ENCODE results near the gene HECW1. TPM values are rescaled to one million over a fixed set of nuclear protein-coding genes. Genes with fewer than 3 reads are reported as not detected.

HECW1 gene
- polyA plus RNA-seq, 2 of the 4 experiments (the other 2 are of a cell fraction): 11.3 TPM

DNA sequence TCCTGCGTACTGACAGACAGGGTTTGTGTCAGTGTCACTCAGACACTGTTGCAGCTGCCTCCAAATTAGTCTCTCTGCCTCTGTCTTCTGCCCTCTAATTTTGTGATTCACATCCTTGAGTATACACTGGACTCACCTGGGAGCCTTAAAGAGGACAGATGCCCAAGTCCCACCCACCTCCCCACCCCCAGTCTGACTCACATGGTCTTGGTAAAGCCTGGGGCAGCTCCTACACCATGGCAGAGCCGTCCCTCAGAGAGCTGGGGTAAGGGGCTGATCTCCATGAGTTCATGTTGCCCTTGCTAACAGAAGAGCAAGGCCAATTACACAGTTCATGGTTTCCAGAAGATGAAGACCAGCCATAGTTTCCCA lies 272.8 kb downstream of the HECW1 start:
- ATAC-seq: no peak
- DNase-seq (ENCODE audit: low read depth in 1 of 2, low spot score in 1 of 2): no peak
- ChIA-PET POLR2A (no interaction called here), CTCF (interaction anchor here (1.5 kb wide), 1 partner anchor 10 kb away, joined by 5 read pairs; no protein-coding TSS in a partner anchor)
- no peak overlapping the region for H3K27ac ChIP-seq
- no peak for FAIRE-seq
- H3K4me1 ChIP-seq: no peaks in the 10 kb centered on the region
- no peaks in the 10 kb centered on the region; the same call in 2 of the 3 replicates for H3K9me3 ChIP-seq
- TF ChIP-seq RARB (CRISPR knock-in tag; IDR thresholded peaks at IDR 0.05): no peak
- no peak for TF ChIP-seq CHD2 (IDR thresholded peaks at IDR 0.05; ENCODE audit: low read length, partially characterized antibody)
- no peak for TF ChIP-seq TP53 (CRISPR knock-in tag; IDR thresholded peaks at IDR 0.05)
- TF ChIP-seq CEBPB (IDR thresholded peaks at IDR 0.05): no peak
- no peak for TF ChIP-seq MAFK (IDR thresholded peaks at IDR 0.05; ENCODE audit: partially characterized antibody)
- no peak for TF ChIP-seq RCOR1 (IDR thresholded peaks at IDR 0.05; ENCODE audit: low read depth, low read length)
- no peak for TF ChIP-seq CBX8 (IDR thresholded peaks at IDR 0.05)
- no peak for TF ChIP-seq TFCP2L1 (CRISPR knock-in tag; IDR thresholded peaks at IDR 0.05)
- TF ChIP-seq, protein P1, sequence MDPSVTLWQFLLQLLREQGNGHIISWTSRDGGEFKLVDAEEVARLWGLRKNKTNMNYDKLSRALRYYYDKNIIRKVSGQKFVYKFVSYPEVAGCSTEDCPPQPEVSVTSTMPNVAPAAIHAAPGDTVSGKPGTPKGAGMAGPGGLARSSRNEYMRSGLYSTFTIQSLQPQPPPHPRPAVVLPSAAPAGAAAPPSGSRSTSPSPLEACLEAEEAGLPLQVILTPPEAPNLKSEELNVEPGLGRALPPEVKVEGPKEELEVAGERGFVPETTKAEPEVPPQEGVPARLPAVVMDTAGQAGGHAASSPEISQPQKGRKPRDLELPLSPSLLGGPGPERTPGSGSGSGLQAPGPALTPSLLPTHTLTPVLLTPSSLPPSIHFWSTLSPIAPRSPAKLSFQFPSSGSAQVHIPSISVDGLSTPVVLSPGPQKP (IDR thresholded peaks at IDR 0.05; ENCODE audit: low read depth, low read length): no peak
- TF ChIP-seq HOXA7 (CRISPR knock-in tag; IDR thresholded peaks at IDR 0.05): no peak
- 100% methylated on average over 1 of the region's 2 CpGs for WGBS (ENCODE audit: missing lambda C conversion rate)
- no peak overlapping the region for H3K4me3 ChIP-seq
- H3K4me2 ChIP-seq: no peak overlapping the region

DNA sequence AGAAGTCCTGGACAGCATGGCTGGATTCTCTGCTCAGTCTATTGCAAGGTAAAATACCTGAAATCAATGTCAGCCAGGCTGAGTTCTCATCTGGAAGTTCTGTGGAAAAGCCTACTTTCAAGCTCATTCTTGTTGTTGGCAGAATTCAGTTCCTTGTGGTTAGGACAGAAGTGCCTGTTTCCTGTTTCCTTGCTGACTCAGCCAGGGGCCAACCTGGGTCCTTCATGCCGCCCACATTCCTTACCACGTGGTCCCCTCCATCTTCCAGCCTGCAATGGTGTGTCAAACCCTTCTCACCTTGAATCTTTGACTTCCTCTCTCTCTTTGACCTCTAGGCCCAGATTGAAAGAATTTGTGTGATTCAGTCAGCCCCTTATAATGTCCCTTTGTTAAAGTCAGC lies 273.4 kb downstream of the HECW1 start:
- CTCF ChIA-PET: interaction anchor here (0.6 to 1.5 kb wide), 2 partner anchors 10 to 1242 kb away, joined by 3 to 5 read pairs; no protein-coding TSS in a partner anchor
- no peak overlapping the region for H3K27ac ChIP-seq
- TF ChIP-seq HOXB13 (CRISPR knock-in tag; IDR thresholded peaks at IDR 0.05; ENCODE audit: low read depth) (no peak), ZFP36 (IDR thresholded peaks at IDR 0.05; ENCODE audit: borderline replicate concordance, partially characterized antibody) (no peak), MAFK (IDR thresholded peaks at IDR 0.05; ENCODE audit: partially characterized antibody) (no peak), RNF2 (IDR thresholded peaks at IDR 0.05; ENCODE audit: borderline replicate concordance, low read depth) (no peak), SMC3 (IDR thresholded peaks at IDR 0.05) (no peak), KDM1A (IDR thresholded peaks at IDR 0.05; ENCODE audit: low read depth) (no peak)
- FAIRE-seq (no peak), ATAC-seq (no peak), DNase-seq (ENCODE audit: low read depth in 1 of 2, low spot score in 1 of 2) (no peak)
- WGBS (ENCODE audit: missing lambda C conversion rate): 59% methylated on average over 2 of the region's 2 CpGs
- POLR2A ChIA-PET: no interaction called here
- H3K4me1 ChIP-seq: no peaks in the 10 kb centered on the region
- H3K4me2 ChIP-seq: no peak overlapping the region
- no peak overlapping the region for H3K4me3 ChIP-seq
- H3K9me3 ChIP-seq: no peaks in the 10 kb centered on the region

DNA sequence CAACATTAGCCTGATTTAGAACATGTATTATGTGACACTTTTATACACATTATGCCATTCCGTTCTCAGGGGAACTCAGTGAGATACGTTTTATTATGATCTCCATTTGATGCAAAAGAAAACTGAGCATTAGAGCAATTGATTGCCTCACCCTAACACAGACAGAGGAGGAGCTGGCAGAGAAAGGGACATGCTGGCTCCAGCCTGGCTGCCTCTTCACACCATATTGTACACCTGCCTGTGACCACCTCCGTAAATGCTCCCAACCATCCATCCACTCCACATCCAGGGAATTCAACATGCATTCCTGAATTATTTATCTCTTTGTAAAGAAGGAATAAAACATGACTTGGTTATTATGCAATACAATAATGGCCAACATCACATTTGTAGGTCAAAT lies 275.5 kb downstream of the HECW1 start:
- ATAC-seq: no peak
- Histone ChIP-seq H3K9me3 (no peaks in the 10 kb centered on the region), H3K4me2 (no peak overlapping the region), H3K27ac (no peak overlapping the region), H3K4me1 (no peaks in the 10 kb centered on the region), H3K4me3 (no peak overlapping the region)
- POLR2A ChIA-PET: no interaction called here
- FAIRE-seq: no peak
- DNase-seq (ENCODE audit: low read depth in 1 of 2, low spot score in 1 of 2): no peak
- no peak for TF ChIP-seq RFX5 (IDR thresholded peaks at IDR 0.05)
- CTCF ChIA-PET: interaction anchor here (1.3 kb wide), 1 partner anchor 67 kb away, joined by 4 read pairs; no protein-coding TSS in a partner anchor
- 78% methylated on average over 3 of the region's 3 CpGs for WGBS (ENCODE audit: missing lambda C conversion rate)

DNA sequence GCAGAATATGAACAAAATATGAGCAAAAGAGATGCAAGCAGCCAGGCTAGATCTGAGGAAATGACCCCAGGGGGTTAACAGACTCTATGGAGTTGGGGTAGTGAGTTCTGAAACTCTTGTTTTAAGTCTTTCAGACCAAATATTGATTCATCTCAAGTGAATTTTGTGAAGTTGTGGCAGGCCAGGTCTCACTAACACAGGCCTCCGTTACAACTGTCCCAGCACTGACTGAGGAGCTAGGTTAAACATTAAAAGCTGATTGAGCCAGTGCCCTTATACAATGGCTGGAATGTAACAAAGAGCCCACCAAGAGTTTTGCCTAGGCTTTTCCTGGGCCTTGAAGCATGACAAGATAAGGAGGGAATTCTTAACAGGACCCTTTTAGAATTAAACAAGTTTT lies 278.1 kb downstream of the HECW1 start:
- FAIRE-seq (no peak), ATAC-seq (no peak), DNase-seq (ENCODE audit: low read depth in 1 of 2, low spot score in 1 of 2) (no peak)
- no peak for TF ChIP-seq NFE2L2 (conservative IDR thresholded peaks at IDR 0.05; ENCODE audit: low read length)
- no peak for TF ChIP-seq ZNF302 (CRISPR knock-in tag; IDR thresholded peaks at IDR 0.05)
- TF ChIP-seq EHF (CRISPR knock-in tag; IDR thresholded peaks at IDR 0.05): no peak
- no peak for TF ChIP-seq RCOR1 (IDR thresholded peaks at IDR 0.05; ENCODE audit: low read depth, low read length)
- TF ChIP-seq, protein P2, sequence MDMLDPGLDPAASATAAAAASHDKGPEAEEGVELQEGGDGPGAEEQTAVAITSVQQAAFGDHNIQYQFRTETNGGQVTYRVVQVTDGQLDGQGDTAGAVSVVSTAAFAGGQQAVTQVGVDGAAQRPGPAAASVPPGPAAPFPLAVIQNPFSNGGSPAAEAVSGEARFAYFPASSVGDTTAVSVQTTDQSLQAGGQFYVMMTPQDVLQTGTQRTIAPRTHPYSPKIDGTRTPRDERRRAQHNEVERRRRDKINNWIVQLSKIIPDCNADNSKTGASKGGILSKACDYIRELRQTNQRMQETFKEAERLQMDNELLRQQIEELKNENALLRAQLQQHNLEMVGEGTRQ (IDR thresholded peaks at IDR 0.05): no peak
- TF ChIP-seq GATA3 (IDR thresholded peaks at IDR 0.05; ENCODE audit: borderline replicate concordance): no peak
- no peak for TF ChIP-seq PHF8 (IDR thresholded peaks at IDR 0.05; ENCODE audit: borderline replicate concordance, low read depth)
- no peak for TF ChIP-seq TP53 (CRISPR knock-in tag; IDR thresholded peaks at IDR 0.05)
- no peak for TF ChIP-seq ZC3H11A (IDR thresholded peaks at IDR 0.05)
- TF ChIP-seq, protein P3, sequence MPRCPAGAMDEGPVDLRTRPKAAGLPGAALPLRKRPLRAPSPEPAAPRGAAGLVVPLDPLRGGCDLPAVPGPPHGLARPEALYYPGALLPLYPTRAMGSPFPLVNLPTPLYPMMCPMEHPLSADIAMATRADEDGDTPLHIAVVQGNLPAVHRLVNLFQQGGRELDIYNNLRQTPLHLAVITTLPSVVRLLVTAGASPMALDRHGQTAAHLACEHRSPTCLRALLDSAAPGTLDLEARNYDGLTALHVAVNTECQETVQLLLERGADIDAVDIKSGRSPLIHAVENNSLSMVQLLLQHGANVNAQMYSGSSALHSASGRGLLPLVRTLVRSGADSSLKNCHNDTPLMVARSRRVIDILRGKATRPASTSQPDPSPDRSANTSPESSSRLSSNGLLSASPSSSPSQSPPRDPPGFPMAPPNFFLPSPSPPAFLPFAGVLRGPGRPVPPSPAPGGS (IDR thresholded peaks at IDR 0.05): no peak
- TF ChIP-seq FOSL2 (IDR thresholded peaks at IDR 0.05): no peak
- TF ChIP-seq FOSL2 (CRISPR knock-in tag; IDR thresholded peaks at IDR 0.05): no peak
- TF ChIP-seq TFCP2L1 (CRISPR knock-in tag; IDR thresholded peaks at IDR 0.05): no peak
- TF ChIP-seq NPAS2 (CRISPR knock-in tag; IDR thresholded peaks at IDR 0.05; ENCODE audit: borderline replicate concordance): no peak
- TF ChIP-seq MAFK (IDR thresholded peaks at IDR 0.05; ENCODE audit: partially characterized antibody): no peak
- TF ChIP-seq HOXA7 (CRISPR knock-in tag; IDR thresholded peaks at IDR 0.05): no peak
- TF ChIP-seq KDM5A (IDR thresholded peaks at IDR 0.05): no peak
- TF ChIP-seq FOXS1 (CRISPR knock-in tag; IDR thresholded peaks at IDR 0.05): no peak
- ChIA-PET POLR2A (interaction anchor here (0.5 kb wide), 1 partner anchor 568 kb away, joined by 5 read pairs; no protein-coding TSS in a partner anchor), CTCF (interaction anchor here (2.4 kb wide), 1 partner anchor 49 kb away, joined by 6 read pairs; no protein-coding TSS in a partner anchor)
- Histone ChIP-seq H3K9me3 (no peaks in the 10 kb centered on the region), H3K27ac (no peak overlapping the region), H3K4me3 (no peak overlapping the region), H3K4me1 (no peaks in the 10 kb centered on the region), H3K4me2 (no peak overlapping the region)
- 75% methylated on average over 1 of the region's 1 CpG for WGBS (ENCODE audit: missing lambda C conversion rate)
